ENCODE measurements around the gene IQSEC3.
"Not testable (repeated sequence)": the region's sequence is repeated elsewhere in the genome, so short reads cannot be mapped to it uniquely, and the experiment has no call there.

The IQSEC3 gene

DNA sequence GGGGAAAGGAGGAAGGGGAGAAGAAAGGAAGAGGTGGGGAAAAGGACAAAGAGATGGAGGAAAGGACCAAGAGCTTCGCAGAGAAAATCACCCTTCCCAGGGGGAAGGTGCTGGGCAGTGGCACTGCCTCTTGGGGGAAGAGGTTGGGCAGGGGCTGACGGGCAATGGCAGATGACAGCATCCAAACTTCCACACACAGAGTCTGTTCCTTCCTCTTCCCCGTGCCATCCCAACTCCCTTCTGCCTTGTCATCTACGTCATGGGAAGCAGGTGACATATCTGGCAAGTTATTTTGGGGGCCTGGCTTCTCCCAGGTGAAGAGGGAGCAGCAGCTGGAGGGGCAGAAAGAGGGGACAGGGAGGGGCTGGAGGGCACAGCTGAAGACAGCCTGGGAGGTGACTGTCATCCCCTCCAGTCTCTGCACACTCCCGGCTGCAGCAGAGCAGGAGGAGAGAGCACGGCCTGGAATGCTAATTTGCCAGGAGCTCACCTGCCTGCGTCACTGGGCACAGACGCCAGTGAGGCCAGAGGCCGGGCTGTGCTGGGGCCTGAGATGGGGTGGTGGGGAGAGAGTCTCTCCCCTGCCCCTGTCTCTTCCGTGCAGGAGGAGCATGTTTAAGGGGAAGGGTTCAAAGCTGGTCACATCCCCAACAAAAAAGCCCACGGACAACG lies 43.9 kb upstream of the IQSEC3 start:
- Mint-ChIP-seq H3K9me3 (no peaks in the 10 kb centered on the region), H3K27me3 (ENCODE audit: low read depth) (no peaks in the 10 kb centered on the region), H3K4me3 (no peak overlapping the region), H3K36me3 (ENCODE audit: low read depth) (peaks cover 17% of the 10 kb centered on the region), H3K4me1 (peaks cover 5% of the 10 kb centered on the region), H3K27ac (no peak overlapping the region)
- TF ChIP-seq, protein P1, sequence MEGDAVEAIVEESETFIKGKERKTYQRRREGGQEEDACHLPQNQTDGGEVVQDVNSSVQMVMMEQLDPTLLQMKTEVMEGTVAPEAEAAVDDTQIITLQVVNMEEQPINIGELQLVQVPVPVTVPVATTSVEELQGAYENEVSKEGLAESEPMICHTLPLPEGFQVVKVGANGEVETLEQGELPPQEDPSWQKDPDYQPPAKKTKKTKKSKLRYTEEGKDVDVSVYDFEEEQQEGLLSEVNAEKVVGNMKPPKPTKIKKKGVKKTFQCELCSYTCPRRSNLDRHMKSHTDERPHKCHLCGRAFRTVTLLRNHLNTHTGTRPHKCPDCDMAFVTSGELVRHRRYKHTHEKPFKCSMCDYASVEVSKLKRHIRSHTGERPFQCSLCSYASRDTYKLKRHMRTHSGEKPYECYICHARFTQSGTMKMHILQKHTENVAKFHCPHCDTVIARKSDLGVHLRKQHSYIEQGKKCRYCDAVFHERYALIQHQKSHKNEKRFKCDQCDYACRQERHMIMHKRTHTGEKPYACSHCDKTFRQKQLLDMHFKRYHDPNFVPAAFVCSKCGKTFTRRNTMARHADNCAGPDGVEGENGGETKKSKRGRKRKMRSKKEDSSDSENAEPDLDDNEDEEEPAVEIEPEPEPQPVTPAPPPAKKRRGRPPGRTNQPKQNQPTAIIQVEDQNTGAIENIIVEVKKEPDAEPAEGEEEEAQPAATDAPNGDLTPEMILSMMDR (IDR thresholded peaks at IDR 0.05; ENCODE audit: unreplicated experiment in 3 of 3) = no peak

DNA sequence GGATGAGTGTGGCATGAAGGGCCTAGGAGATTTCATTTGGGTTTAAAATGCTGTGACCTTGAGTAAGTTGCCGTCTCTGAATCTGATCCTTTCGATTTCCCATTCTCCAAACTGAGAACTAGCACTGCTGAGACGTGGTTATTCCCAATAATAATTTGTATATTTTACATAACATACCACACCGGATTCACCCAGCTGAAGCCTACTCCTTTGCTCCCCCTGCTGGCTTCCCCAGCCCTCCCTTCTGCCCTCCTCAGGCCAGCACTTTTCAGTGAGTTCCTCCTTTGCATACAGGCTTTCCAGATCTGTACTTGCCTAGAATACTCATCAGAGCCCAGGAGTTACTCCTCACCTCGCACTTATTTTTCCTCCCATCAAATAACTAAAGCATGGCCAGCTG lies 38.7 kb upstream of the IQSEC3 start:
- H3K36me3 Mint-ChIP-seq (ENCODE audit: low read depth); H3K4me3 Mint-ChIP-seq; H3K27ac Mint-ChIP-seq; H3K9me3 Mint-ChIP-seq; H3K4me1 Mint-ChIP-seq; H3K27me3 Mint-ChIP-seq (ENCODE audit: low read depth): not testable (repeated sequence)

DNA sequence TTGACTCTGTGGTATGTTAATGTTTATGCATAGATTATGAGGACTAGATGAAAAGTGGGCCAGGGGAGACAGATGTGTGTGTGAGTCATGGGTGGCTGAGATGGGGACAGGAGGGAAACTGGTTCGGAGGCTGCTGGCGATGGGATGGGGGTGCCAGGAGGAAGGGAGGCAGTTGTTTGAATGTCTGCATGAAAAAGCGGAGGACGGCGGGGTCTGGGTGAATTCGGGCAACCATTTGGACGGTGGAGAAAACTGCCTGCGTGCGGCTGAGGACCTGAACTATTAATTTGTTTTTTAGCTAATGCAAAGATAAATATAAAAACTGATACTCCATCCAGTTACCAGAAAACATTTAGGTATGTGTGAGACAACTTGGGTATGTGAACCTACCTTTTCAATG lies 27.8 kb upstream of the IQSEC3 start:
- not testable (repeated sequence) for H3K9me3 Mint-ChIP-seq; H3K36me3 Mint-ChIP-seq (ENCODE audit: low read depth); H3K27ac Mint-ChIP-seq; H3K27me3 Mint-ChIP-seq (ENCODE audit: low read depth); H3K4me1 Mint-ChIP-seq; H3K4me3 Mint-ChIP-seq

DNA sequence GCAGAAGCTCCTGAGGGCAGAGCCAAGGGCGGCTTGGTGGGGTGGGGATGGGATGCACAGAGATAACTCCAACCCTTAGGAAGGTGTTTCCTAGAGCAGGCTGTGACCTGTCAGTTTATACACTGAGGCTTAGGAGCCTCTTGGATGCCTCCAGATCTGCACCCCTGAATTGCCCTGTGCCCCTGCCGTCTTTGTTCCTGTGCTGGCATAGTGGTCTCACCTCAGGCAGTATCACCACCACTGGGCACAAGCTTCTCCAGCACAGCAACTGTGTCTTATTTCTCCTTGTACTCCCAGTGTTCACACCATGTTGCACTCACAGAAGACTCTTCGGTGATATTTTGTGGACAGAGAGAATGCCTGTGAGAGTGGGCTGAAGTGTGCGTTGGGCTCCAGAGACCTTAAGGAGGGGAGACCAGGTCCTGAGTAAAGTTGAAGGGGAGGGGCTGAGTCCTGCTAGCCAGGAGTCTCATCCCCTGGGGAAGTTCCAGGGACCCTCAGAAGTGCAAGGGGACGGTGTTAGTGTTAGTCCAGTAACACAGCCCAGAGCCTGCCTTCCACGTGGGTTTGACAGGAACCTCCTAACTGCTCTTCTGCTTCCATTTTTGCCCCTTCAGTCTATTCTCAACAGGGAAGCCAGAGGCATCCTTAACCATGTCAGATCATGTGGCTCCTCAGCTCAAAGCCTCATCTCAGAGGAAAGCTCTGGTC lies 26.9 kb upstream of the IQSEC3 start:
- H3K36me3 Mint-ChIP-seq (ENCODE audit: low read depth); H3K27ac Mint-ChIP-seq; H3K4me1 Mint-ChIP-seq; H3K9me3 Mint-ChIP-seq; H3K4me3 Mint-ChIP-seq: not testable (repeated sequence)
- peaks cover 14% of the 10 kb centered on the region for H3K27me3 Mint-ChIP-seq (ENCODE audit: low read depth)

DNA sequence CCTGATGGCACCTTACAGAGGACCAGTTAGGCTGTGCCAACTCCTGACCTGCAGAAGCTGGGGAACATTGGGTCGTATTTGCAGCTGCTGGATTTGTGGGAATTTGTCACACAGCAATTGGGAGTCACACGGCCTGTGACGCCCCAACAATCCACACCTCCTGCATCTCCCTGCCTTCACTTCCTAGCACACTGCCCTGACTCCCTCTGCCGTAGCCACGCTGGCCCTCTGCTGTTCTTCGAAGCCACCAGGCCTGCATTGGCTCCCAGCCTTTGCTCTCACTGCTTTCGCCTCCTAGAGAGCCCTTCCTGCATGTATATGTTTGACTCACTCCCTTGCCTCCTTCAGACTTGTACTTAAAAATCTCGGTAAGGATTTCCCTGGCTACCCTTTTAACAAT lies 22.2 kb upstream of the IQSEC3 start:
- H3K4me3 Mint-ChIP-seq; H3K9me3 Mint-ChIP-seq; H3K4me1 Mint-ChIP-seq; H3K36me3 Mint-ChIP-seq (ENCODE audit: low read depth); H3K27ac Mint-ChIP-seq: not testable (repeated sequence)
- H3K27me3 Mint-ChIP-seq (ENCODE audit: low read depth) = peaks cover 44% of the 10 kb centered on the region

DNA sequence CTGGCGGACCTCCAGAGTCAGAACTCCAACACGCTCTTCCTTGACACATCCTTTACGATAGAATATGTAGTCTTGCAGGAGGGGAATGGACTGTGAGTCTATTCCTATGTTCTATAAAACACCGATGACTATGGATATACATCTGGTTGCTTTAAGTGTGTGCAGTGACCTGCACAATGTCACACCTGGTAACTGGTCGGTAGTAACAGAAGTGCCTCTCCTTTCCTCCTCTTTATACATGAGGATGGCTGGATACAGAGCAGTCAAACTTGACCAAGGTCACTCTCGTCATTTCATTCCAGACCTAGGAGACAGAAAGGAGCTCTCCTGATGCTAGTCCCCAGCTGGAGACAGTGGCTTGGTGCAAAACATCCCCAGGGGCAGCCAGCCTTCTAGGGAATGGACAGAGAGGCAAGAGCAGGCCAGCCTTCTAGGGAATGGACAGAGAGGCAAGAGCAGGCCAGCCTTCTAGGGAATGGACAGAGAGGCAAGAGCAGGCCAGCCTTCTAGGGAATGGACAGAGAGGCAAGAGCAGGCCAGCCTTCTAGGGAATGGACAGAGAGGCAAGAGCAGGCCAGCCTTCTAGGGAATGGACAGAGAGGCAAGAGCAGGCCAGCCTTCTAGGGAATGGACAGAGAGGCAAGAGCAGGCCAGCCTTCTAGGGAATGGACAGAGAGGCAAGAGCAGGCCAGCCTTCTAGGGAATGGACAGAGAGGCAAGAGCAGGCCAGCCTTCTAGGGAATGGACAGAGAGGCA lies 21.2 kb upstream of the IQSEC3 start:
- H3K9me3 Mint-ChIP-seq; H3K4me1 Mint-ChIP-seq; H3K36me3 Mint-ChIP-seq (ENCODE audit: low read depth); H3K27ac Mint-ChIP-seq; H3K4me3 Mint-ChIP-seq: not testable (repeated sequence)
- H3K27me3 Mint-ChIP-seq (ENCODE audit: low read depth) = peaks cover 39% of the 10 kb centered on the region

DNA sequence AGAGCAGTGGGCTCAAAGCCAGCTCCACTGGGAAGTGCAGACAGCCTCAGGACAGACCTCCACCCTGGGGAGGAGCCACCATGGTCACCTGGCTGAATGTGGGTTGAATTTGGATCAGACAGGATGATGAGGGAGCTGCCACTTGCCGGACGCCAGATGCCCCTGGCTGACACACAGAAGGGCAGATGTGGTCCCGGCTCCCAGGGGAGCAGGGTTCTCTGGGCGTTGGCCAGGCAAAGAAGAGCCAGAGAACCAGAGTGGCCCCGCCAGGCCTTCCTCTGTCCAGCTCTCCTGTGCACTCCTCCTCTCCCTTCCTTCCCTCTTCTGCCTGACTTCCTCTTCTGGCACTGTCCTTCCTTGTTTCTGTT lies 20.6 kb upstream of the IQSEC3 start:
- not testable (repeated sequence) for H3K4me3 Mint-ChIP-seq; H3K27ac Mint-ChIP-seq; H3K9me3 Mint-ChIP-seq; H3K36me3 Mint-ChIP-seq (ENCODE audit: low read depth); H3K4me1 Mint-ChIP-seq
- peaks cover 39% of the 10 kb centered on the region for H3K27me3 Mint-ChIP-seq (ENCODE audit: low read depth)

DNA sequence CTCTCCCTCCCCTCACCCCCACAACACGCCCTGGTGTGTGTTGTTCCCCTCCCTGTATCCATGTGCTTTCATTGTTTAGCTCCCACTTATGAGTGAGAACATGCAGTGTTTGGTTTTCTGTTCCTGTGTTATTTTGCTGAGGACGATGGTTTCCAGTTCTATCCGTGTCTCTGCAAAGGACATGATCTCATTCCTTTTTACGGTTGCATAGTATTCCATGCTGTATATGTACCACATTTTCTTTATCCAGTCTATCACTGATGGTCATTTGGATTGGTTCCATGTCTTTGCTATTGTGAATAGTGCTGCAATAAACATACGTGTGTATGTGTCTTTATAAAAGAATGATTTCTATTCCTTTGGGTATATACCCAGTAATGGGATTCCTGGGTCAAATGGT lies 20.0 kb upstream of the IQSEC3 start:
- H3K36me3 Mint-ChIP-seq (ENCODE audit: low read depth); H3K4me1 Mint-ChIP-seq; H3K27ac Mint-ChIP-seq; H3K4me3 Mint-ChIP-seq; H3K9me3 Mint-ChIP-seq: not testable (repeated sequence)
- H3K27me3 Mint-ChIP-seq (ENCODE audit: low read depth) = peaks cover 39% of the 10 kb centered on the region

DNA sequence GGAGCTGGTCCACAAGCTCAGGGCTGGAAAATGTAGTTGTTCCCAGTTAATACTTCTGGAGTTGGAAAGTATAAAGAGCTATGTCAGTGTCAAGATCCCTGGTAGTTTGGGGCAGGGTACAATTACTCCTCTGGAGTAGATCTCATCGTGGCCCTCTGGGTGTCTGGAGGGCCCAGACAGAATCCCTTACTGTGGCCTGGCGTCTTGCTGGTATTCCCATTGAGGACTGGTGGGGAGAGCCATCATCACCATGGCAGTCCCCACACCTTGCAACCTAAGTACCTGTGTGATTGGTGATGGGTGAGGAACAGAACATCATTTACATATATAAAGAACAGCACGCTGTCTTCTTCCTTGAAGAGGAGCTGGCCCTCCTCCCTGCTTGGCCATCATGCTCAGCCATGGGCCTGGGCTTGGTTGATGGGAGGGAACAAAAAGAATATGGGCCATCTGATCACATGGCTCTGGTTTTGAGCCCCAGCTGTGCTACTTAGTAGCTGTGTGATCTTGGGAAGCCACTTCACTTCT lies 18.8 kb upstream of the IQSEC3 start:
- not testable (repeated sequence) for H3K4me1 Mint-ChIP-seq

DNA sequence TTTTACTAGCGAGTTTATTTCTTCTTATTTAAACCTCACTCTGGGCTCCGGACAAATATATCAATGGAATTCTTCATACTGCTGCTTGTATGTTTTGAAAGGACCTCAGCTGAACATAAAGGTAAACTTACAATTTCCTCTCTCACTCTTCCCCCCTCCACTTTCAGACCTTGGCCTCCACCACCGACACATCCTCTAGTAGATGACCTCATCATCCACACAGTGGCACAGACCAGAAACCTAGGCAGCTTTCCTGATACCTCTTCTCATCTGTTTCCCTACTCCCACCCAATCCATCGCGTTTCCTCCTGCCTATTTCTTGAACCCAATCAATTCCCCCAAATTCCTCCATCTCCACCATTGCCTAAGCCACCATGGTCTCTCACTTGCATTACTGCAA lies 17.4 kb upstream of the IQSEC3 start:
- not testable (repeated sequence) for H3K36me3 Mint-ChIP-seq (ENCODE audit: low read depth); H3K27ac Mint-ChIP-seq; H3K4me3 Mint-ChIP-seq; H3K4me1 Mint-ChIP-seq; H3K9me3 Mint-ChIP-seq
- peaks cover 50% of the 10 kb centered on the region for H3K27me3 Mint-ChIP-seq (ENCODE audit: low read depth)

More for the DNA sequence above, 18.8 kb upstream of the IQSEC3 start:
- not testable (repeated sequence) for H3K9me3 Mint-ChIP-seq; H3K36me3 Mint-ChIP-seq (ENCODE audit: low read depth); H3K27ac Mint-ChIP-seq; H3K4me3 Mint-ChIP-seq
- H3K27me3 Mint-ChIP-seq (ENCODE audit: low read depth) = peaks cover 39% of the 10 kb centered on the region

DNA sequence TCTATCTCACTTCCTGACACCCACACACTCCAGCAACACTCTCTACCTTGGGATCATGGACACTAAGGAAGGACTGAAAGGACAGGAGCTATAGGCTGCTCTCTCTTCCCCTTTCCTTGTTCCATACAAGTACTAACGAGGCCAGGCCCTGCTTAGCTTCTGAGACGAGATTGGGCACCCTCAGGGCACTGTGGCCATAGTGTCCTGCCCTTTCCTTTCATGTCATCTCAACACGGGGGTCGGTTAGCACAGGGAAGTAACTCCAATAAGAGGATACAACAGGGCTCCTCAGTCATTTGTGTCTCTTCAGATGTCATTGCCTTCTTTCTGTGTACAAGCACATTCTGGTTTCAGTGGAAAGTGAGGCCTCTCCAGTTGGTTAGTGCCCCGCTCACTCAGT lies 15.5 kb upstream of the IQSEC3 start:
- not testable (repeated sequence) for H3K9me3 Mint-ChIP-seq; H3K4me3 Mint-ChIP-seq; H3K27ac Mint-ChIP-seq; H3K36me3 Mint-ChIP-seq (ENCODE audit: low read depth); H3K4me1 Mint-ChIP-seq
- H3K27me3 Mint-ChIP-seq (ENCODE audit: low read depth) = peaks cover 54% of the 10 kb centered on the region

DNA sequence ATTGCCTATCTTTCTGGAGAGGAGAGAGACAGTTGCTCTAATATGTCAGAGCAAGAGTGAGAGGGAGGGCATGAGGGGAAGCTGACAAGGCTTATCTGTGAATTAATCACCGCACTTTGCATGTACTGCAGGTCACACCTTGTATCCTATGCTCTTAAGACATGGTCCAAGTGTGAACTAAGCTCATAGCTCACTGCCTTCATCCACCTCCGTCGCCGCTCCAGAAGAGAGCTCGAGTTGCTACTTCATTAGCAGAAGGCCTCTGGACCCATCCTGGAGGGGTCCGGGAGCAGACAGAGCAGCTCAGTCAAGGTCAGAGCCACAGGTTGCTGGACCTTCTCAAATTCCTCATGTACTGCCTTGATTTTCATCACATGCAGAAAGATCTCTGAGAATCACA lies 14.6 kb upstream of the IQSEC3 start:
- not testable (repeated sequence) for H3K9me3 Mint-ChIP-seq; H3K4me1 Mint-ChIP-seq; H3K27ac Mint-ChIP-seq; H3K36me3 Mint-ChIP-seq (ENCODE audit: low read depth); H3K4me3 Mint-ChIP-seq
- H3K27me3 Mint-ChIP-seq (ENCODE audit: low read depth) = peaks cover 52% of the 10 kb centered on the region

DNA sequence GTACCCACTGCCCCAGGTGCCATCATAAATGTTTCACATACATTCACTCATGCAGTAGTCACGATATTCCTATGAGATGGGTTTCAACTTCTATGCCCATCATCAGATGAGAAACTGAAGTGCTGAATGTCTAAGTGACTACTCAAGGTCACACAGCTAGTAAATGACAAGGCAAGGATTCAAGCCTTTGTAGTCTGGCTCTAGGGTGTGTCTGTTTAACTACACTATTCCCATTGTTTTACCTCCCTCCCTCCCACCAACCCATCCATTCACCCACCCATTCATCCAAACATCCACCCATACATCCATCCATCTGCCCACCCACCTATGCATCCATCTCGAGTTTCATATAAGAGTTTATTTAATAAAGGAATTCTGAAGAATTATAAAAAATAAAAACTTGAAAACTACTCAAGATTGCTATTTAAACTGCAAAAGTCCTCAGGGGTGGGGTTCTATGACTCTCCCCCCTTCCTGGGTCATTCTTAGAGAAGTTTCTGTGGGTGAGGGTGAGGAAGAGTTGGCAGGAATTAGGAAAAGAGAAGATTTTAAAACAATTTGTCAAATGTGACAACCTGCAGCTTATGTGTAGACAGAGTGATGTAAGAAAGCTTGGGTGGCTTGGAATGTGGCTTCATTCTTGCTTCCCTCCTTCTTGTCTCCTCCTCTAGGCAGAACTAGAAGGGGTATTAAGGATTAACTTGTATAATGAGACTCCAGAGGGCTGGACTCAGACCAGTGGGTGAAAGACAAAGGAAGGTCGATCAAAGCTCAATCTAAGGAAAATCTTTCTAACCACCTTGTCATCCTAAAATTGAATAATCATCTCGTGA lies 13.4 kb upstream of the IQSEC3 start:
- H3K4me3 Mint-ChIP-seq; H3K9me3 Mint-ChIP-seq; H3K4me1 Mint-ChIP-seq; H3K27ac Mint-ChIP-seq; H3K36me3 Mint-ChIP-seq (ENCODE audit: low read depth): not testable (repeated sequence)
- H3K27me3 Mint-ChIP-seq (ENCODE audit: low read depth) = peaks cover 58% of the 10 kb centered on the region
